ENCODE measurements around the gene CHN1. TPM values are rescaled to one million over a fixed set of nuclear protein-coding genes. Genes with fewer than 3 reads are reported as not detected.

Gene CHN1
- total and polyA plus RNA-seq, 2 of the 8 experiments (the other 6 are each of a cell fraction or from before 2014, with no cell fraction given) = 54.0 to 65.7 TPM

DNA sequence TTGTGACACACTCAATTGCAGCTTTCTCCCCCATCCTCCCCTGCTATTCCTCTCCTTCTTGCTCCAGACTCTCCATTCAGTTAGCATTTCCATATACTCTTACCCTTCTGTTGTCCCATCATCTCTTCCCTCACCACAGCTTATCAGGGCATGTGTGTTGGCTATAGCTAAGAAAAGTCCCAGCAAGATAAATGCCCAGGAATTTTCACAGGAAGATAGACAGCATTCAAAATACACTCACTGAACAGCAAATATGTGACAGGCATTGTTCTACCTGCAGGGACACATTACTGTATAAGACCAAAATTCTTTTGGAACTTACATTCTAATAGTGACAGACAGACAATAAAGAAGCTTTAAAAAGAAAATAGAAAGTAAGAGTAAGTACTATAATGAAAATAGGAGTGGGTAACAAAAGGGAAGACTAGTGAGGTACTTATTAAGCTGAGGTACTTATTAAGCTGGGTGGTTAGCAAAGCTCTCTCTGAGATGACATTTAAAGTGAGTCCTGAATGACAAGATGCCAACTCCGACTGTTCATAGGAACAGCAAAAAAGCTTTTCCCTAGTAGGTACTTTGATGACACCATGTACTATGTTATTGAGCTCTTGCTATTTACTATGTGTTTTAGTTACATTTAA is 86.2 kb downstream of the CHN1 start:
- DNase-seq (ENCODE audit: low read depth in 1 of 2, low spot score in 2 of 2) (no peak), FAIRE-seq (no peak)
- Histone ChIP-seq H4K91ac (replicated peaks; ENCODE audit: insufficient read length, low read length) (no peak overlapping the region), H3K14ac (ENCODE audit: insufficient read length) (no peak overlapping the region), H3K9me3 (ENCODE audit: insufficient read depth in 2 of 2, low read depth in 1 of 2, low read length in 1 of 2) (peaks cover 0 to 2% of the 10 kb centered on the region in 2 experiments; a peak in 2 of 4 replicates), H2AK5ac (ENCODE audit: low read depth, low read length) (no peak overlapping the region; the same call in 1 of the 2 replicates), H3K56ac (replicated peaks; ENCODE audit: insufficient read length, low read depth, low read length) (no peak overlapping the region), H2BK120ac (replicated peaks; ENCODE audit: low read depth, low read length) (no peak overlapping the region), H3K4me2 (ENCODE audit: insufficient read depth in 1 of 2, low read depth in 2 of 2, low read length in 2 of 2) (no peak overlapping the region), H2BK12ac (ENCODE audit: low read depth, low read length) (no peak overlapping the region), H2BK15ac (ENCODE audit: low read length) (no peak overlapping the region), H3K4ac (replicated peaks; ENCODE audit: insufficient read length, low read depth, low read length) (no peak overlapping the region), H3K23me2 (ENCODE audit: low read depth, low read length) (no peaks in the 10 kb centered on the region), H2BK5ac (ENCODE audit: low read depth, low read length) (no peak overlapping the region), H4K20me1 (replicated peaks in 1 of 2; ENCODE audit: control insufficient read depth in 1 of 2, insufficient read depth in 2 of 2, low read length in 2 of 2) (no peaks in the 10 kb centered on the region), H3K4me1 (replicated peaks in 1 of 4; ENCODE audit: control insufficient read depth in 3 of 4, insufficient read depth in 4 of 4, low read length in 3 of 4) (peaks cover 0 to 10% (median 4%) of the 10 kb centered on the region in 4 experiments; a peak in 5 of 7 replicates), H3K79me2 (ENCODE audit: control insufficient read depth in 1 of 2, insufficient read depth in 2 of 2, low read length in 2 of 2) (0 out of 4 replicates have a peak, but pooled peaks cover 0 to 6% of the 10 kb centered on the region in 2 experiments), H3K36me3 (ENCODE audit: control insufficient read depth in 2 of 4, insufficient read depth in 4 of 4, low read length in 3 of 4) (peaks cover 0 to 18% (median 8%) of the 10 kb centered on the region in 4 experiments; a peak in 4 of 8 replicates), H4K8ac (ENCODE audit: extremely low read depth, insufficient read depth, low read length) (no peak overlapping the region), H3K27me3 (replicated peaks in 1 of 4; ENCODE audit: control insufficient read depth in 3 of 4, extremely low read depth in 1 of 4, insufficient read depth in 3 of 4, low read length in 3 of 4) (no peaks in the 10 kb centered on the region), H3K18ac (ENCODE audit: extremely low read depth, low read length) (no peak overlapping the region), H2BK20ac (ENCODE audit: low read length) (no peak overlapping the region), H3K9ac (replicated peaks in 1 of 4; ENCODE audit: extremely low read depth in 1 of 4, low read depth in 3 of 4, low read length in 3 of 4) (no peak overlapping the region), H3K79me1 (ENCODE audit: low read depth, low read length) (no peaks in the 10 kb centered on the region), H2AFZ (ENCODE audit: low read length) (no peak overlapping the region), H3K23ac (ENCODE audit: insufficient read length) (no peak overlapping the region), H3K27ac (ENCODE audit: low read depth, low read length) (no peak overlapping the region), H3K4me3 (ENCODE audit: extremely low read depth in 1 of 4, insufficient read depth in 2 of 4, low read depth in 3 of 4, low read length in 4 of 4) (no peak overlapping the region), H4K5ac (ENCODE audit: insufficient read length, low read depth, low read length) (no peak overlapping the region)
- ChIA-PET CTCF (ENCODE audit: partially characterized antibody) (interaction anchor here (0.9 to 1.4 kb wide), 4 partner anchors 10 to 143 kb away, joined by 3 read pairs; no protein-coding TSS in a partner anchor), POLR2A (ENCODE audit: partially characterized antibody) (interaction anchor here (1.6 kb wide), 1 partner anchor 86 kb away, joined by 5 read pairs; the partner anchor contains the start of gene CHN1)
- TF ChIP-seq MAFK (IDR thresholded peaks at IDR 0.05; ENCODE audit: low read depth, low read length) = no peak
- no peak for TF ChIP-seq RAD21 (IDR thresholded peaks at IDR 0.05 in 1 of 2, conservative IDR thresholded peaks at IDR 0.05 in 1 of 2; ENCODE audit: low read depth in 2 of 2, low read length in 2 of 2)
- no peak for TF ChIP-seq ASH2L (IDR thresholded peaks at IDR 0.05; ENCODE audit: low read length)
- no peak for TF ChIP-seq CBX5 (IDR thresholded peaks at IDR 0.05; ENCODE audit: low read depth, low read length)
- TF ChIP-seq RXRA (IDR thresholded peaks at IDR 0.05; ENCODE audit: insufficient read depth, low read depth, low read length) = no peak
- no peak for TF ChIP-seq CTBP2 (IDR thresholded peaks at IDR 0.05; ENCODE audit: borderline replicate concordance, insufficient read depth, insufficient read length, low read length)
- TF ChIP-seq, protein P1, sequence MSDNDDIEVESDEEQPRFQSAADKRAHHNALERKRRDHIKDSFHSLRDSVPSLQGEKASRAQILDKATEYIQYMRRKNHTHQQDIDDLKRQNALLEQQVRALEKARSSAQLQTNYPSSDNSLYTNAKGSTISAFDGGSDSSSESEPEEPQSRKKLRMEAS (IDR thresholded peaks at IDR 0.05) = no peak
- TF ChIP-seq POLR2A (IDR thresholded peaks at IDR 0.05; ENCODE audit: control extremely low read depth in 1 of 2, low read depth in 2 of 2, low read length in 2 of 2) = no peak
- no peak for TF ChIP-seq SP4 (IDR thresholded peaks at IDR 0.05; ENCODE audit: low read length)
- TF ChIP-seq SIN3A (conservative IDR thresholded peaks at IDR 0.05 in 1 of 2, IDR thresholded peaks at IDR 0.05 in 1 of 2; ENCODE audit: low read depth in 1 of 2, low read length in 2 of 2) = no peak
- TF ChIP-seq YY1 (IDR thresholded peaks at IDR 0.05; ENCODE audit: low read depth, low read length) = no peak
- 88% methylated on average over 1 of the region's 1 CpG; no CpG with 5 or more reads in 1 of the 2 experiments for WGBS, 2 experiments (ENCODE audit: extremely low coverage in 1 of 2, insufficient coverage in 1 of 2, insufficient read length in 1 of 2, insufficient replicate concordance in 2 of 2, low coverage in 1 of 2, low lambda C conversion rate in 2 of 2, missing lambda C conversion rate in 1 of 2)

All from H1 (cell line).